GM23248 (cell line): ENCODE data around the gene VWC2.

Source experiments
- EZH2 ChIP-seq: fragments of 200-600 bp; sonication (generic); IDR thresholded peaks from 2 replicates; pipeline ENCODE4 v1.6.1; 2018; ENCODE audit warnings: antibody characterized with exemption, mild to moderate bottlenecking; ENCODE audit not compliant: insufficient read depth, poor library complexity, severe bottlenecking
- EZH2phosphoT487 ChIP-seq: fragments of 200-600 bp; sonication (generic); IDR thresholded peaks from 2 replicates; pipeline ENCODE4 v1.6.1; 2018; ENCODE audit warnings: antibody characterized with exemption, moderate library complexity, mild to moderate bottlenecking, low read depth; ENCODE audit not compliant: insufficient read depth

DNA sequence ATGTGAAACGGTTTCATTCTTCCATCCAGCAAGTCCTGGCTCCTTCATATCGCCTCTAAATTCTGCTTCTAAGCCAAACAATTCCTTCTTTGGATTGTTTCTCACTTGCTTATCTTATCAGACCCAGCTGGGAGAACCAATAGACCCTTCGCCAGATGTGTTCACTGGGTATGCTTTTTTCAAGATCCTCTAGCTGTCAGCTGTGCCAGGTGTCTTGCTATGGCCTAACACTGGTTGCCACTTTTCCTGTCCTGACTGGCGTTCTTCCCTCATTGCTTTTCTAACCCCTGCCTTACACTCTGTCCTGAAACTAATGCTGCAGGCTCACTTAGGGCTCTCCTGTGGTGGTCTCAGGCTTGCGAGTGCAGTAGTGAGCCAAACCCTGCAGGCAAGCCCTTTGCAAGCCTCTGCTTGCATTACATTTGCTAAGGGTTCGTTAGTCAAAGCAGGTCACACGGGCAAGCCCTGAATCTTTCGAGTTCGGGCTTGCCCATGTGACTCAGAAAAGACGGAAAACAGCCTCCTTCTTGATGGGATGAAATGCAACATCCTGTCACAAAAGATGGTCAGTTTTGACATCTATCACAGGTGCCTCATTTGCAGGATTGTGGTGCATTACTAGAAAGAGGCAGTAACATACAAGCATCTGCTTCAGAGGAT, 92.8 kb downstream of the VWC2 start:
- TF ChIP-seq EZH2, result no peak
- no peak for TF ChIP-seq EZH2phosphoT487
